ENCODE measurements around the gene NEDD4L.

GRCh38 chr18:58388736-58389135, 344.7 kb downstream of the NEDD4L start:
- TF ChIP-seq, protein P1, sequence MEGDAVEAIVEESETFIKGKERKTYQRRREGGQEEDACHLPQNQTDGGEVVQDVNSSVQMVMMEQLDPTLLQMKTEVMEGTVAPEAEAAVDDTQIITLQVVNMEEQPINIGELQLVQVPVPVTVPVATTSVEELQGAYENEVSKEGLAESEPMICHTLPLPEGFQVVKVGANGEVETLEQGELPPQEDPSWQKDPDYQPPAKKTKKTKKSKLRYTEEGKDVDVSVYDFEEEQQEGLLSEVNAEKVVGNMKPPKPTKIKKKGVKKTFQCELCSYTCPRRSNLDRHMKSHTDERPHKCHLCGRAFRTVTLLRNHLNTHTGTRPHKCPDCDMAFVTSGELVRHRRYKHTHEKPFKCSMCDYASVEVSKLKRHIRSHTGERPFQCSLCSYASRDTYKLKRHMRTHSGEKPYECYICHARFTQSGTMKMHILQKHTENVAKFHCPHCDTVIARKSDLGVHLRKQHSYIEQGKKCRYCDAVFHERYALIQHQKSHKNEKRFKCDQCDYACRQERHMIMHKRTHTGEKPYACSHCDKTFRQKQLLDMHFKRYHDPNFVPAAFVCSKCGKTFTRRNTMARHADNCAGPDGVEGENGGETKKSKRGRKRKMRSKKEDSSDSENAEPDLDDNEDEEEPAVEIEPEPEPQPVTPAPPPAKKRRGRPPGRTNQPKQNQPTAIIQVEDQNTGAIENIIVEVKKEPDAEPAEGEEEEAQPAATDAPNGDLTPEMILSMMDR (IDR thresholded peaks at IDR 0.05; ENCODE audit: low read depth, low read length, missing input control), result no peak
- no peak for TF ChIP-seq ZBTB33 (IDR thresholded peaks at IDR 0.05)
- TF ChIP-seq, protein P2, sequence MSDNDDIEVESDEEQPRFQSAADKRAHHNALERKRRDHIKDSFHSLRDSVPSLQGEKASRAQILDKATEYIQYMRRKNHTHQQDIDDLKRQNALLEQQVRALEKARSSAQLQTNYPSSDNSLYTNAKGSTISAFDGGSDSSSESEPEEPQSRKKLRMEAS (IDR thresholded peaks at IDR 0.05), result no peak
- no peak for TF ChIP-seq REST (IDR thresholded peaks at IDR 0.05)

Measured in liver (tissue), 2 donors.